Measurements from ENCODE around the gene TGM2.

TGM2 gene

GRCh38 chr20:38129893-38130609, 35.0 kb downstream of the TGM2 start:
- H3K9ac ChIP-seq (ENCODE audit: low read depth, low read length): no peak overlapping the region
- H3K4me1 ChIP-seq (ENCODE audit: control insufficient read depth, insufficient read depth, low read length): no peaks in the 10 kb centered on the region
- no peak overlapping the region for H3K4me3 ChIP-seq (ENCODE audit: low read depth, low read length)
- H3K9me3 ChIP-seq (ENCODE audit: control insufficient read depth, insufficient read depth, low read length): no peaks in the 10 kb centered on the region
- no peaks in the 10 kb centered on the region for H3K36me3 ChIP-seq (ENCODE audit: control insufficient read depth, insufficient read depth, low read length)
- no peaks in the 10 kb centered on the region for H3K27me3 ChIP-seq (ENCODE audit: control insufficient read depth, insufficient read depth, low read length)

GRCh38 chr20:38129248-38129865, 35.7 kb downstream of the TGM2 start:
- no peak overlapping the region for H3K9ac ChIP-seq (ENCODE audit: low read depth, low read length)
- H3K27me3 ChIP-seq (ENCODE audit: control insufficient read depth, insufficient read depth, low read length): no peaks in the 10 kb centered on the region
- no peak overlapping the region for H3K4me3 ChIP-seq (ENCODE audit: low read depth, low read length)
- H3K4me1 ChIP-seq (ENCODE audit: control insufficient read depth, insufficient read depth, low read length): no peaks in the 10 kb centered on the region
- H3K36me3 ChIP-seq (ENCODE audit: control insufficient read depth, insufficient read depth, low read length): no peaks in the 10 kb centered on the region
- no peaks in the 10 kb centered on the region for H3K9me3 ChIP-seq (ENCODE audit: control insufficient read depth, insufficient read depth, low read length)

GRCh38 chr20:38128691-38129090, 36.4 kb downstream of the TGM2 start:
- Histone ChIP-seq H3K4me1 (ENCODE audit: control insufficient read depth, insufficient read depth, low read length) (no peaks in the 10 kb centered on the region), H3K4me3 (ENCODE audit: low read depth, low read length) (no peak overlapping the region), H3K9me3 (ENCODE audit: control insufficient read depth, insufficient read depth, low read length) (no peaks in the 10 kb centered on the region), H3K27me3 (ENCODE audit: control insufficient read depth, insufficient read depth, low read length) (no peaks in the 10 kb centered on the region), H3K36me3 (ENCODE audit: control insufficient read depth, insufficient read depth, low read length) (no peaks in the 10 kb centered on the region), H3K9ac (ENCODE audit: low read depth, low read length) (no peak overlapping the region)

- H3K9me3 ChIP-seq (ENCODE audit: control insufficient read depth, insufficient read depth, low read length): no peaks in the 10 kb centered on the region
- no peaks in the 10 kb centered on the region for H3K36me3 ChIP-seq (ENCODE audit: control insufficient read depth, insufficient read depth, low read length)
- H3K9ac ChIP-seq (ENCODE audit: low read depth, low read length): no peak overlapping the region
- H3K4me3 ChIP-seq (ENCODE audit: low read depth, low read length): no peak overlapping the region
- no peaks in the 10 kb centered on the region for H3K27me3 ChIP-seq (ENCODE audit: control insufficient read depth, insufficient read depth, low read length)
- H3K4me1 ChIP-seq (ENCODE audit: control insufficient read depth, insufficient read depth, low read length): no peaks in the 10 kb centered on the region
Measured at GRCh38 chr20:38127920-38128528, 37.0 kb downstream of the TGM2 start.

GRCh38 chr20:38126932-38127621, 38.0 kb downstream of the TGM2 start:
- H3K9ac ChIP-seq (ENCODE audit: low read depth, low read length): no peak overlapping the region
- no peaks in the 10 kb centered on the region for H3K27me3 ChIP-seq (ENCODE audit: control insufficient read depth, insufficient read depth, low read length)
- H3K36me3 ChIP-seq (ENCODE audit: control insufficient read depth, insufficient read depth, low read length): no peaks in the 10 kb centered on the region
- H3K9me3 ChIP-seq (ENCODE audit: control insufficient read depth, insufficient read depth, low read length): no peaks in the 10 kb centered on the region
- no peak overlapping the region for H3K4me3 ChIP-seq (ENCODE audit: low read depth, low read length)
- no peaks in the 10 kb centered on the region for H3K4me1 ChIP-seq (ENCODE audit: control insufficient read depth, insufficient read depth, low read length)

GRCh38 chr20:38126146-38126921, 38.7 kb downstream of the TGM2 start:
- Histone ChIP-seq H3K36me3 (ENCODE audit: control insufficient read depth, insufficient read depth, low read length) (no peaks in the 10 kb centered on the region), H3K9ac (ENCODE audit: low read depth, low read length) (no peak overlapping the region), H3K27me3 (ENCODE audit: control insufficient read depth, insufficient read depth, low read length) (no peaks in the 10 kb centered on the region), H3K9me3 (ENCODE audit: control insufficient read depth, insufficient read depth, low read length) (no peaks in the 10 kb centered on the region), H3K4me1 (ENCODE audit: control insufficient read depth, insufficient read depth, low read length) (no peaks in the 10 kb centered on the region), H3K4me3 (ENCODE audit: low read depth, low read length) (no peak overlapping the region)

- Histone ChIP-seq H3K27me3 (ENCODE audit: control insufficient read depth, insufficient read depth, low read length) (no peaks in the 10 kb centered on the region), H3K9me3 (ENCODE audit: control insufficient read depth, insufficient read depth, low read length) (no peaks in the 10 kb centered on the region), H3K4me3 (ENCODE audit: low read depth, low read length) (no peak overlapping the region), H3K4me1 (ENCODE audit: control insufficient read depth, insufficient read depth, low read length) (no peaks in the 10 kb centered on the region), H3K36me3 (ENCODE audit: control insufficient read depth, insufficient read depth, low read length) (no peaks in the 10 kb centered on the region), H3K9ac (ENCODE audit: low read depth, low read length) (no peak overlapping the region)
Measured at GRCh38 chr20:38125157-38126056, 39.7 kb downstream of the TGM2 start.

GRCh38 chr20:38123021-38123587, 42.0 kb downstream of the TGM2 start:
- no peaks in the 10 kb centered on the region for H3K36me3 ChIP-seq (ENCODE audit: control insufficient read depth, insufficient read depth, low read length)
- no peak overlapping the region for H3K4me3 ChIP-seq (ENCODE audit: low read depth, low read length)
- H3K9ac ChIP-seq (ENCODE audit: low read depth, low read length): no peak overlapping the region
- H3K9me3 ChIP-seq (ENCODE audit: control insufficient read depth, insufficient read depth, low read length): no peaks in the 10 kb centered on the region
- H3K4me1 ChIP-seq (ENCODE audit: control insufficient read depth, insufficient read depth, low read length): no peaks in the 10 kb centered on the region
- H3K27me3 ChIP-seq (ENCODE audit: control insufficient read depth, insufficient read depth, low read length): no peaks in the 10 kb centered on the region

GRCh38 chr20:38121741-38122140, 43.3 kb downstream of the TGM2 start:
- Histone ChIP-seq H3K9me3 (ENCODE audit: control insufficient read depth, insufficient read depth, low read length) (no peaks in the 10 kb centered on the region), H3K36me3 (ENCODE audit: control insufficient read depth, insufficient read depth, low read length) (no peaks in the 10 kb centered on the region), H3K9ac (ENCODE audit: low read depth, low read length) (no peak overlapping the region), H3K27me3 (ENCODE audit: control insufficient read depth, insufficient read depth, low read length) (no peaks in the 10 kb centered on the region), H3K4me3 (ENCODE audit: low read depth, low read length) (no peak overlapping the region), H3K4me1 (ENCODE audit: control insufficient read depth, insufficient read depth, low read length) (no peaks in the 10 kb centered on the region)

- no peaks in the 10 kb centered on the region for H3K4me1 ChIP-seq (ENCODE audit: control insufficient read depth, insufficient read depth, low read length)
- no peaks in the 10 kb centered on the region for H3K9me3 ChIP-seq (ENCODE audit: control insufficient read depth, insufficient read depth, low read length)
- no peak overlapping the region for H3K4me3 ChIP-seq (ENCODE audit: low read depth, low read length)
- H3K36me3 ChIP-seq (ENCODE audit: control insufficient read depth, insufficient read depth, low read length): no peaks in the 10 kb centered on the region
- no peak overlapping the region for H3K9ac ChIP-seq (ENCODE audit: low read depth, low read length)
- H3K27me3 ChIP-seq (ENCODE audit: control insufficient read depth, insufficient read depth, low read length): no peaks in the 10 kb centered on the region
Measured at GRCh38 chr20:38120625-38120988, 44.5 kb downstream of the TGM2 start.
